Measurements from ENCODE around the gene MRPL47. TPM values are rescaled to one million over a fixed set of nuclear protein-coding genes. Genes with fewer than 3 reads are reported as not detected.
A peak's percentile ranks its signal among the peaks of the same experiment; 100 is the strongest.
"Not testable (repeated sequence)": the region's sequence is repeated elsewhere in the genome, so short reads cannot be mapped to it uniquely, and the experiment has no call there.

The MRPL47 gene
- polyA plus RNA-seq (2012; ENCODE audit: missing spikeins), result 55.9 TPM

- TF ChIP-seq TAF1 (IDR thresholded peaks at IDR 0.05; ENCODE audit: borderline replicate concordance, low read depth, low read length), result peak; percentile 89
- TF ChIP-seq POLR2A (IDR thresholded peaks at IDR 0.05; ENCODE audit: low read depth, low read length), result peak; percentile 89
- TF ChIP-seq POLR2AphosphoS5 (IDR thresholded peaks at IDR 0.05; ENCODE audit: low read depth, low read length), result peak; percentile 87
- DNase-seq (ENCODE audit: insufficient read length) (peak; percentile 59), FAIRE-seq (peak; percentile 98)
Measured at GRCh38 chr3:179604321-179605078, at the start of gene MRPL47, which contains the start of gene NDUFB5. TSS of gene MRPL47 (minus strand) at chr3:179604638. CDS start at chr3:179604624, 14 bp downstream. TSS of gene NDUFB5 (plus strand) at chr3:179604794. CDS start at chr3:179604816, 22 bp downstream.

GRCh38 chr3:179653096-179653797, 48.8 kb upstream of the MRPL47 start:
- no peak for TF ChIP-seq POLR2AphosphoS5 (IDR thresholded peaks at IDR 0.05; ENCODE audit: low read depth, low read length)
- peak; percentile 67 for FAIRE-seq

GRCh38 chr3:179652447-179653095, 48.1 kb upstream of the MRPL47 start, which contains the start of gene USP13:
TSS of gene USP13 (plus strand) at chr3:179653040. CDS start at chr3:179653226, 186 bp downstream.
- FAIRE-seq (peak; percentile 84), DNase-seq (ENCODE audit: insufficient read length) (peak; percentile 53)
- TF ChIP-seq TAF1 (IDR thresholded peaks at IDR 0.05; ENCODE audit: borderline replicate concordance, low read depth, low read length) (no peak), POLR2AphosphoS5 (IDR thresholded peaks at IDR 0.05; ENCODE audit: low read depth, low read length) (no peak), POLR2A (IDR thresholded peaks at IDR 0.05; ENCODE audit: low read depth, low read length) (no peak; the same call in 1 of the 2 replicates)

More at GRCh38 chr3:179653096-179653797, 48.8 kb upstream of the MRPL47 start:
- peak; percentile 46 for DNase-seq (ENCODE audit: insufficient read length)

- no peak for TF ChIP-seq POLR2AphosphoS5 (IDR thresholded peaks at IDR 0.05; ENCODE audit: low read depth, low read length)
- TF ChIP-seq POLR2A (IDR thresholded peaks at IDR 0.05; ENCODE audit: low read depth, low read length), result no peak
- no peak for TF ChIP-seq TAF1 (IDR thresholded peaks at IDR 0.05; ENCODE audit: borderline replicate concordance, low read depth, low read length)
- peak; percentile 44 for FAIRE-seq
- no peak for DNase-seq (ENCODE audit: insufficient read length)
Measured at GRCh38 chr3:179651687-179652446, 47.4 kb upstream of the MRPL47 start.

GRCh38 chr3:179646177-179646576, 41.7 kb upstream of the MRPL47 start:
- DNase-seq (ENCODE audit: insufficient read length), result no peak
- no peak for TF ChIP-seq POLR2A (IDR thresholded peaks at IDR 0.05; ENCODE audit: low read depth, low read length)
- TF ChIP-seq POLR2AphosphoS5 (IDR thresholded peaks at IDR 0.05; ENCODE audit: low read depth, low read length), result no peak
- no peak for TF ChIP-seq TAF1 (IDR thresholded peaks at IDR 0.05; ENCODE audit: borderline replicate concordance, low read depth, low read length)
- no peak for FAIRE-seq

GRCh38 chr3:179643837-179644236, 39.4 kb upstream of the MRPL47 start:
- DNase-seq (ENCODE audit: insufficient read length); FAIRE-seq: not testable (repeated sequence)

- no peak for FAIRE-seq
- no peak for DNase-seq (ENCODE audit: insufficient read length)
- TF ChIP-seq TAF1 (IDR thresholded peaks at IDR 0.05; ENCODE audit: borderline replicate concordance, low read depth, low read length), result no peak
- TF ChIP-seq POLR2A (IDR thresholded peaks at IDR 0.05; ENCODE audit: low read depth, low read length), result no peak
- no peak for TF ChIP-seq POLR2AphosphoS5 (IDR thresholded peaks at IDR 0.05; ENCODE audit: low read depth, low read length)
Measured at GRCh38 chr3:179642871-179643270, 38.4 kb upstream of the MRPL47 start.

GRCh38 chr3:179640469-179640868, 36.0 kb upstream of the MRPL47 start:
- DNase-seq (ENCODE audit: insufficient read length) (no peak), FAIRE-seq (no peak)
- TF ChIP-seq POLR2A (IDR thresholded peaks at IDR 0.05; ENCODE audit: low read depth, low read length) (no peak), POLR2AphosphoS5 (IDR thresholded peaks at IDR 0.05; ENCODE audit: low read depth, low read length) (no peak), TAF1 (IDR thresholded peaks at IDR 0.05; ENCODE audit: borderline replicate concordance, low read depth, low read length) (no peak)

GRCh38 chr3:179630753-179631451, 26.5 kb upstream of the MRPL47 start:
- TF ChIP-seq POLR2AphosphoS5 (IDR thresholded peaks at IDR 0.05; ENCODE audit: low read depth, low read length), result no peak
- no peak for TF ChIP-seq TAF1 (IDR thresholded peaks at IDR 0.05; ENCODE audit: borderline replicate concordance, low read depth, low read length)
- TF ChIP-seq POLR2A (IDR thresholded peaks at IDR 0.05; ENCODE audit: low read depth, low read length), result no peak
- DNase-seq (ENCODE audit: insufficient read length) (no peak), FAIRE-seq (no peak)

GRCh38 chr3:179624451-179624850, 20.0 kb upstream of the MRPL47 start:
- DNase-seq (ENCODE audit: insufficient read length) (no peak), FAIRE-seq (no peak)
- TF ChIP-seq TAF1 (IDR thresholded peaks at IDR 0.05; ENCODE audit: borderline replicate concordance, low read depth, low read length), result no peak
- no peak for TF ChIP-seq POLR2A (IDR thresholded peaks at IDR 0.05; ENCODE audit: low read depth, low read length)
- TF ChIP-seq POLR2AphosphoS5 (IDR thresholded peaks at IDR 0.05; ENCODE audit: low read depth, low read length), result no peak
